Thymus (tissue), 11 donors: ENCODE measurements around the gene LYRM1. TPM values are rescaled to one million over a fixed set of nuclear protein-coding genes. Genes with fewer than 3 reads are reported as not detected.
A peak's percentile ranks its signal among the peaks of the same experiment; 100 is the strongest.

ENCODE experiments used
- DNase-seq, 9 donors: peaks; one replicate each; pipeline ENCODE4 v3.0.0-alpha.2; 2013; ENCODE audit warnings: low spot score in 9 of 9, low read depth in 6 of 9, missing footprints in 1 of 9
- H3K27ac ChIP-seq, 2 donors: one replicate each; pipeline ENCODE4 v1.5.1; 2013; ENCODE audit warnings: control low read depth in 1 of 2, low read depth in 1 of 2, low read length in 1 of 2, mild to moderate bottlenecking in 1 of 2, moderate library complexity in 1 of 2
- H3K27me3 ChIP-seq, 2 donors: one replicate each; pipeline ENCODE4 v1.5.1; 2013; ENCODE audit warnings: low read length in 1 of 2; ENCODE audit not compliant: control insufficient read depth in 2 of 2, insufficient read depth in 1 of 2
- H3K36me3 ChIP-seq, 2 donors: one replicate each; pipeline ENCODE4 v1.5.1; 2013; ENCODE audit warnings: low read length in 1 of 2, mild to moderate bottlenecking in 1 of 2, moderate library complexity in 1 of 2; ENCODE audit not compliant: control insufficient read depth in 2 of 2, insufficient read depth in 2 of 2
- H3K4me1 ChIP-seq, 2 donors: one replicate each; pipeline ENCODE4 v1.5.1; 2013; ENCODE audit warnings: low read length in 2 of 2; ENCODE audit not compliant: control insufficient read depth in 2 of 2, insufficient read depth in 2 of 2
- H3K4me3 ChIP-seq, 2 donors: one replicate each; pipeline ENCODE4 v1.5.1; 2013; ENCODE audit warnings: low read length in 2 of 2, control low read depth in 1 of 2, mild to moderate bottlenecking in 1 of 2
- H3K9me3 ChIP-seq, 2 donors: one replicate each; pipeline ENCODE4 v1.5.1; 2013; ENCODE audit warnings: low read length in 1 of 2, mild to moderate bottlenecking in 1 of 2; ENCODE audit not compliant: control insufficient read depth in 2 of 2, insufficient read depth in 1 of 2
- WGBS: extraction: QIAGEN DNeasy Blood & Tissue Kit; methylation state at CpG from one replicate; pipeline ENCODE4 v1.1.7; 2013; 5-methylcytosine and 5-hydroxymethylcytosine counted together
- polyA plus RNA-seq: library from polyadenylated mRNA; stranded (reverse); fragments of 200-250 nt; gene quantifications from one replicate; pipeline ENCODE4 v1.2.3, GENCODE V29; 2013
- total RNA-seq: library from RNA; stranded (reverse); fragments of 120-200 nt; gene quantifications from one replicate; pipeline ENCODE4 v1.2.4, GENCODE V29; 2013
- donor health status: healthy.

LYRM1 gene
- total and polyA plus RNA-seq, 2 donors, result 32.3 to 53.3 TPM

GRCh38 chr16:20879175-20880040 is 21.2 kb upstream of the LYRM1 start:
- no peak for DNase-seq
- no peaks in the 10 kb centered on the region for H3K9me3 ChIP-seq
- H3K4me1 ChIP-seq, result peaks cover 11 to 12% of the 10 kb centered on the region in 2 donors
- H3K4me3 ChIP-seq, result no peak overlapping the region
- 92% methylated on average over 7 of the region's 7 CpGs for WGBS
- no peaks in the 10 kb centered on the region for H3K36me3 ChIP-seq
- no peaks in the 10 kb centered on the region for H3K27me3 ChIP-seq
- peak overlapping the region in 1 of 2 donors; percentile 31 for H3K27ac ChIP-seq

- Histone ChIP-seq H3K27ac (no peak overlapping the region), H3K4me1 (peaks cover 0 to 5% of the 10 kb centered on the region in 2 donors), H3K27me3 (no peaks in the 10 kb centered on the region), H3K9me3 (no peaks in the 10 kb centered on the region), H3K36me3 (no peaks in the 10 kb centered on the region), H3K4me3 (no peak overlapping the region)
- WGBS, result 97% methylated on average over 3 of the region's 3 CpGs
- no peak for DNase-seq
These were observed 19.6 kb upstream of the LYRM1 start for GRCh38 chr16:20880867-20881502.

GRCh38 chr16:20881503-20881878 is 19.1 kb upstream of the LYRM1 start:
- WGBS, result 97% methylated on average over 6 of the region's 6 CpGs
- no peaks in the 10 kb centered on the region for H3K9me3 ChIP-seq

GRCh38 chr16:20883554-20884239 is 16.9 kb upstream of the LYRM1 start:
- Histone ChIP-seq H3K9me3 (no peaks in the 10 kb centered on the region), H3K4me3 (no peak overlapping the region), H3K36me3 (no peaks in the 10 kb centered on the region), H3K27me3 (no peaks in the 10 kb centered on the region), H3K27ac (peak overlapping the region in 1 of 2 donors; percentile 9), H3K4me1 (peaks cover 0 to 5% of the 10 kb centered on the region in 2 donors)
- 62% methylated on average over 5 of the region's 5 CpGs for WGBS
- DNase-seq, result no peak

More at GRCh38 chr16:20881503-20881878, 19.1 kb upstream of the LYRM1 start:
- Histone ChIP-seq H3K4me3 (no peak overlapping the region), H3K4me1 (peaks cover 0 to 5% of the 10 kb centered on the region in 2 donors), H3K27ac (no peak overlapping the region), H3K36me3 (no peaks in the 10 kb centered on the region), H3K27me3 (no peaks in the 10 kb centered on the region)
- DNase-seq, result no peak

GRCh38 chr16:20884240-20884556 is 16.4 kb upstream of the LYRM1 start:
- Histone ChIP-seq H3K27me3 (no peaks in the 10 kb centered on the region), H3K4me3 (no peak overlapping the region), H3K9me3 (no peaks in the 10 kb centered on the region), H3K36me3 (no peaks in the 10 kb centered on the region), H3K27ac (peak overlapping the region in 1 of 2 donors; percentile 9), H3K4me1 (peaks cover 0 to 5% of the 10 kb centered on the region in 2 donors)
- 35% methylated on average over 1 of the region's 1 CpG for WGBS
- peak in 1 of 9 donors; percentile 26 for DNase-seq

- Histone ChIP-seq H3K27ac (no peak overlapping the region), H3K27me3 (no peaks in the 10 kb centered on the region), H3K4me1 (peaks cover 0 to 5% of the 10 kb centered on the region in 2 donors), H3K9me3 (no peaks in the 10 kb centered on the region), H3K36me3 (no peaks in the 10 kb centered on the region), H3K4me3 (no peak overlapping the region)
- 97% methylated on average over 1 of the region's 1 CpG for WGBS
- no peak for DNase-seq
These were observed 14.3 kb upstream of the LYRM1 start for GRCh38 chr16:20886320-20886719.

GRCh38 chr16:20887207-20887606 is 13.4 kb upstream of the LYRM1 start:
- H3K4me1 ChIP-seq, result peaks cover 0 to 5% of the 10 kb centered on the region in 2 donors
- no peaks in the 10 kb centered on the region for H3K27me3 ChIP-seq
- H3K9me3 ChIP-seq, result no peaks in the 10 kb centered on the region
- no peak for DNase-seq
- 100% methylated on average over 1 of the region's 1 CpG for WGBS
- H3K36me3 ChIP-seq, result peaks cover 0 to 4% of the 10 kb centered on the region in 2 donors
- H3K4me3 ChIP-seq, result no peak overlapping the region
- no peak overlapping the region for H3K27ac ChIP-seq

GRCh38 chr16:20889625-20890275 is 10.8 kb upstream of the LYRM1 start:
- Histone ChIP-seq H3K9me3 (no peaks in the 10 kb centered on the region), H3K27ac (no peak overlapping the region), H3K27me3 (no peaks in the 10 kb centered on the region), H3K4me1 (no peaks in the 10 kb centered on the region), H3K4me3 (no peak overlapping the region), H3K36me3 (peaks cover 0 to 4% of the 10 kb centered on the region in 2 donors)
- 98% methylated on average over 4 of the region's 4 CpGs for WGBS
- no peak for DNase-seq
